Progenitor cell of endocrine pancreas (in vitro differentiated cells): Measurements from ENCODE around the gene GOLGA6L10. TPM values are rescaled to one million over a fixed set of nuclear protein-coding genes. Genes with fewer than 3 reads are reported as not detected.
"Not testable (repeated sequence)": the region's sequence is repeated elsewhere in the genome, so short reads cannot be mapped to it uniquely, and the experiment has no call there.

ENCODE experiments used
- DNase-seq: peaks from one replicate; pipeline ENCODE4 v3.0.0; 2021; ENCODE audit warnings: low spot score; ENCODE audit not compliant: unreplicated experiment
- H3K27ac Mint-ChIP-seq: 2 replicates; pipeline ENCODE4 v1.8.0; 2021; ENCODE audit warnings: mild to moderate bottlenecking, moderate library complexity, mixed read lengths
- H3K27me3 Mint-ChIP-seq: 2 replicates; pipeline ENCODE4 v1.8.0; 2021; ENCODE audit warnings: mixed read lengths
- H3K36me3 Mint-ChIP-seq: 2 replicates; pipeline ENCODE4 v1.8.0; 2022; ENCODE audit warnings: mixed read lengths; ENCODE audit not compliant: insufficient read depth
- H3K4me1 Mint-ChIP-seq: 2 replicates; pipeline ENCODE4 v1.8.0; 2021; ENCODE audit warnings: low read depth, mixed read lengths
- H3K4me3 Mint-ChIP-seq: 2 replicates; pipeline ENCODE4 v1.8.0; 2021; ENCODE audit warnings: low read depth, mild to moderate bottlenecking, moderate library complexity, mixed read lengths
- H3K9me3 Mint-ChIP-seq: 2 replicates; pipeline ENCODE4 v1.8.0; 2021; ENCODE audit warnings: low read depth, mixed read lengths
- total RNA-seq: library from RNA; stranded (reverse); gene quantifications from 2 replicates; pipeline ENCODE4 v1.2.1, GENCODE V29; 2021
- TF ChIP-seq, protein P1 (sequence below): fragments of 200-600 bp; sonication (generic); IDR thresholded peaks from one replicate; pipeline ENCODE4 v1.5.0; 2021; ENCODE audit warnings: antibody characterized with exemption, mild to moderate bottlenecking; ENCODE audit not compliant: unreplicated experiment

GOLGA6L10 gene
- total RNA-seq, 1 donor from 2014 or later, result 8.7 TPM

DNA sequence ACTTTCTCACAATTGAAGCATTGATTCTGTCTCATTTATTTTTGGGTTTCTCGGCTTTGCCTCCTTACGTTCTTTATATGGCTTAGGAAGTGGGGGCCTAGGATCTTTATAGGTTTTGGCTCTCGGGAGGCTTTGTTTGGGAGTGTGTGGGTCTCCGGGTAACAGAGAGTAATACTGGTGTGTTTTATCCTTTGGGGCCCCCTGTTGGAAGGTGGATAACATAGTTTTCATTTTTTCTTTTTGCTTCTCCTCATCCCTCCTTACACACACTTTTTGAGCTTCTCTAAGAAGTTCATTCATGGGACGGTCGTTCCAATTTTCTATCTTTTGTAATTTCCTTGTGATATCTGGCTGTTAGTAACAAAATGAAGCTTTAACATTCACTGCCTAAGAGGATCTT is 30.3 kb upstream of the GOLGA6L10 start:
- peak overlapping the region; percentile 35 for H3K27ac Mint-ChIP-seq
- not testable (repeated sequence) for H3K9me3 Mint-ChIP-seq, H3K4me1 Mint-ChIP-seq, H3K27me3 Mint-ChIP-seq, DNase-seq, H3K4me3 Mint-ChIP-seq, H3K36me3 Mint-ChIP-seq
- TF ChIP-seq, protein P1, sequence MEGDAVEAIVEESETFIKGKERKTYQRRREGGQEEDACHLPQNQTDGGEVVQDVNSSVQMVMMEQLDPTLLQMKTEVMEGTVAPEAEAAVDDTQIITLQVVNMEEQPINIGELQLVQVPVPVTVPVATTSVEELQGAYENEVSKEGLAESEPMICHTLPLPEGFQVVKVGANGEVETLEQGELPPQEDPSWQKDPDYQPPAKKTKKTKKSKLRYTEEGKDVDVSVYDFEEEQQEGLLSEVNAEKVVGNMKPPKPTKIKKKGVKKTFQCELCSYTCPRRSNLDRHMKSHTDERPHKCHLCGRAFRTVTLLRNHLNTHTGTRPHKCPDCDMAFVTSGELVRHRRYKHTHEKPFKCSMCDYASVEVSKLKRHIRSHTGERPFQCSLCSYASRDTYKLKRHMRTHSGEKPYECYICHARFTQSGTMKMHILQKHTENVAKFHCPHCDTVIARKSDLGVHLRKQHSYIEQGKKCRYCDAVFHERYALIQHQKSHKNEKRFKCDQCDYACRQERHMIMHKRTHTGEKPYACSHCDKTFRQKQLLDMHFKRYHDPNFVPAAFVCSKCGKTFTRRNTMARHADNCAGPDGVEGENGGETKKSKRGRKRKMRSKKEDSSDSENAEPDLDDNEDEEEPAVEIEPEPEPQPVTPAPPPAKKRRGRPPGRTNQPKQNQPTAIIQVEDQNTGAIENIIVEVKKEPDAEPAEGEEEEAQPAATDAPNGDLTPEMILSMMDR, result peak; percentile 28

DNA sequence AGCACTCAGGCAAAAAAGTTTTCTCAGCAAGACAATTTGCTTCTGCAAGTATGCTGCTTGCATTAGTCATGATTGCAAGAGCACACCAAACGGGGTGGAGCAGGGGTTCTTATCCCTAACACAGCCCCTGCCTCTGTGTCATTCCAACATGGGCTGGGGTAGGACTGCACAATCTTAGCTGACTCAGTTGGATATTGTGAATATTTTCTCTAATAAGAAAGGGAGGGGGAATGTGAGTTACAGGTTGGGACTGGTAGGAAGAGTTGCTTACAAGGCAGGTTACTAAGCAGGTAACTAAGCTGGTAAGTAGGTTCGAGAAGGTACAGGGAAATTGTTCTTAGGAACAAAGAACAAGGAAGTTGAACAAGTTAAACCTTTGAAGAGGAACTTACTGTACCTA is 24.4 kb upstream of the GOLGA6L10 start:
- H3K27ac Mint-ChIP-seq, H3K9me3 Mint-ChIP-seq, H3K27me3 Mint-ChIP-seq, H3K36me3 Mint-ChIP-seq, DNase-seq, H3K4me3 Mint-ChIP-seq: not testable (repeated sequence)
- H3K4me1 Mint-ChIP-seq, result peaks cover 19% of the 10 kb centered on the region

DNA sequence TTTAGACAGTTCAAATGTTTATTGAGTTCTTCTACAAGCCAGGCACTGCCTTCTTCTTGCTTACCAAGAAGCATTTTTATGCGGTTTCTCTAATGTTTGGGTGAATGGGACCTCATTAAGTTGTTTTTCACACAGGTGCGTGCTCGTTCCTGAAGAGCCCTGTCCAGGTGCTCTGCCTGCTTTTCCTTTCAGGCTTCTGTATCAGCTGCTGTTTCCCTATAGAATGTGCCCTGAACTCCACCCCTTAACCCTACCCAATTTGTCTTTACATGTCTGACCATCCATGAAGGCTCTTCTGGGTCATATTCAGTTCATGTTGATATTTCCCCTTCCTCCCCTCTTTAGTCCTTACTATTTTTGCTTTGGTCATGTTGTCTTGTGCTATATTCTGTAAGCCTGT is 22.4 kb upstream of the GOLGA6L10 start:
- Mint-ChIP-seq H3K36me3 (peaks cover 3% of the 10 kb centered on the region), H3K9me3 (peaks cover 3% of the 10 kb centered on the region), H3K4me1 (peaks cover 19% of the 10 kb centered on the region), H3K4me3 (peak overlapping the region; percentile 11), H3K27me3 (no peaks in the 10 kb centered on the region), H3K27ac (peak overlapping the region; percentile 68)
- DNase-seq, result no peak
- TF ChIP-seq, protein P1, result no peak

DNA sequence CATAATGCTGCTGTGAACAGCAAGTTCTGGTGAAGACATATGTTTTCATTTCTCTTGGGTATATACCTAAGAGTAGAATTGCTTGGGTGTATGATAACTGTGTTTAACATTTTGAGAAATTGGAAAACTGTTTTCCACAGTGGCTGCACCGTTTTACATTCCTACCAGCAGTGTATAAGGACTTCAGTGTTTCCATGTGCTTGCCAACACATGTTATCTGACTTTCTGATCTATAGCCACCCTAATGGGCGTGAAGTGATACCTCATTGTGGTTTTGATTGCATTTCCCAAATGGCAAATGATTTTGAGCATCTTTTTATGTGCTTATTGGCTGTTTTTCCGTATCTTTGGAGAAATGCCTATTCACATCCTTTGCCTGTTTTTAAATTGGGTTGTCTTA is 18.5 kb upstream of the GOLGA6L10 start:
- not testable (repeated sequence) for H3K27ac Mint-ChIP-seq, H3K36me3 Mint-ChIP-seq, H3K4me3 Mint-ChIP-seq, H3K27me3 Mint-ChIP-seq, DNase-seq, H3K9me3 Mint-ChIP-seq
- peaks cover 14% of the 10 kb centered on the region for H3K4me1 Mint-ChIP-seq

DNA sequence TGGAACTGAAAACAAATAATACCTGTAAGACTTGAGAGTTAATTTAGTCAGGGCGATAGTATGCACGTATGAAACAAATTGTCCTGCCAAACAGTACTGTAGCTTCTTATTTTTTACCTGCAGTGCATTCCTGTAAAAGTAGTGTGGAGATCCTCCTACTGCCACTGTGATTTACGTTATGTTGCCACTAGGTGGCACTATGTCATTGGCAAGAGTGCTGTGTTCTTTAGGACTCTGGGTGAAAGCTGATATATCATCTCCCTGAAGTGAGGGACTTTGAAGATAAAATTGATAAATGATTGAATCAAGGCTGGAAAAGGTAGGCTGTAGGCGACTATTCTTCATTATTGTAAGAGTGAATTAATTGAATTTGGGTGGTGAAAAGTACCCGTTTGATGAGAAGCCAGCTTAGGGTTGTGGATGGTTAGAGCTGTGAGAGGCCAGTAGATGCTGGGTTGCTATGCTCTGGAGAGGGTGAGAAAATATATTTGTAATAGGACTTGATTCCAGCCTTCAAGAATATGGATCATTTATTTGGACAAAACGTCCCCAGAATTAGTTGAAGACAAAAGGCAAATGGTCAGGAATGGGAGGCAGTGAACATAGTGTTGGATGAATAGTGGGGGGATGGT is 16.5 kb upstream of the GOLGA6L10 start:
- H3K4me1 Mint-ChIP-seq, H3K27ac Mint-ChIP-seq, DNase-seq, H3K36me3 Mint-ChIP-seq, H3K27me3 Mint-ChIP-seq, H3K9me3 Mint-ChIP-seq, H3K4me3 Mint-ChIP-seq: not testable (repeated sequence)
- TF ChIP-seq, protein P1, result peak; percentile 46

DNA sequence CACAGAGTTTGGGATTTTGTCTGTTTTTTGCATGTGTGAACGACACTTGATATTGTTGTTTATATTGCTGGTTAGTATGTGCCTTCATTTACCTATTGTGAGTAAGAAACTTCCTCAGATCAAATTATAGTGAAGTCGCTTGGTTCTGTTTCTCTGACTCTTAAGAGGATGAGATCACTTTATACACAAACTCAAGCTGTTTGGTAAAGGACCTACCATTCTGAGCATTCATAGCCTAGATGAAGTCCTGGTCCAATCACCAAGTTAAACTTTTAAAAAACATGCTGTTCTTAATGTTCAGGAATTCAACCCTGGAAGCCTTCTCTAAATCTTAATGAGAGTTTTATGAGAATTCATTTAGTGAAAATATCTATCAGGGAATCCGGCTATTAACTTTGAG is 15.3 kb upstream of the GOLGA6L10 start:
- H3K36me3 Mint-ChIP-seq, H3K27me3 Mint-ChIP-seq, H3K27ac Mint-ChIP-seq, DNase-seq, H3K4me1 Mint-ChIP-seq, H3K9me3 Mint-ChIP-seq, H3K4me3 Mint-ChIP-seq: not testable (repeated sequence)

DNA sequence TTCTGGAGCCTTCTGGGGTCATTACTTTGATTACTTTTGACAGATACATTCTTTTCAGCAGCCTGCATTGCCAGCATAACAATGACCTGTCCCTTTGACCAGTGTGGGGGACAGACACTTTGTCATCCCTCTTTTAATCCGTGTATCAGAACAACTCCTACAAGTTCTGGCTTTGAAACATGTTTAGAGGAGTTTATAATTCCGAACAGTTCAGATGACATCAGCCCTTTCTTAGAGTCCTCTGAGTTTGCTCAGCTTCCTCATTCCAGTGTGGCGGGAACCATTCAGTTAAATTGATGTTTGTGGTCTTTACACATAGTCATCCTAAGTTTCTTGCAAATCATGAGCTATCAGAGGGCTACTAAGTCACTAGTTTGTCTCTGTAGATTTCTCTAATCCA is 13.5 kb upstream of the GOLGA6L10 start:
- not testable (repeated sequence) for H3K36me3 Mint-ChIP-seq, DNase-seq, H3K9me3 Mint-ChIP-seq, H3K27me3 Mint-ChIP-seq, H3K4me3 Mint-ChIP-seq, H3K27ac Mint-ChIP-seq, H3K4me1 Mint-ChIP-seq

DNA sequence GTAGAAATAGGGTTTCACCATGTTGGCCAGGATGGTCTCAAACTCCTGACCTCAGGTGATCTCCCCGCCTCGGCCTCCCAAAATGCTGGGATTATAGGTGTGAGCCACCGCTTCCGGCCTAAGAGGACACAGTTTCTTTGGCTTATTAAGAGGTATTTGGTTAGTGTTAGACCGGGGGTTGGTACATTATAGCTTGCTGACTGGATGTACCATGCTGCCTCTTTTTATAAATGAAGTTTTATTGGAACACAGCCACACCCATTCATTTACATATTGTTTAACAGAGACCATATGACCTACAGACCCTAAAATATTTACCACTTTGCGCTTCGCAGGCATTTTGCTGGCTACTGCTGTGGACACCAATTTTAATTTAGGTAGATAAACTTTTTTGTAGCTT is 11.3 kb upstream of the GOLGA6L10 start:
- H3K4me3 Mint-ChIP-seq, H3K4me1 Mint-ChIP-seq, H3K27ac Mint-ChIP-seq, H3K9me3 Mint-ChIP-seq, DNase-seq, H3K27me3 Mint-ChIP-seq, H3K36me3 Mint-ChIP-seq: not testable (repeated sequence)

DNA sequence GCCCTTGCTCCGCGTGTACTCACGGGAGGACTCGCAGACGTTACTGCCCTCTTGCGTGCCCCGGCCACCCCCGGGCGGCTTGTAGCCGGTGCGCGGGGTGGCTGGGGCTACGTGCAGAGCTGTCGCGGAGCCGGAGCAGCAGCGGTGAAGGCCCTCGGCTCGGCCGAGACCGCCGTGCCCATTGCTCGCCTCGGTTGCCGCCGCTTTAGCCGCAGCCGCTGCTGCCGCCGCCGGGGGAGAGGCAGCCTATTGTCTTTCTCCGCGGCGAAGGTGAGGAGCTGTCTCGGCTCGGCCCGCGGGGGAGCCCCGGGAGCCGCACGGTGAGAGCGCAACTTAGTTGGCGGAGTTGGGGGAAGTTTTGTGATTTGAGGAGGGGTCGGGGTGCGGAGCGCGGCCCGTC is 5.8 kb upstream of the GOLGA6L10 start:
- H3K27me3 Mint-ChIP-seq, H3K36me3 Mint-ChIP-seq, H3K9me3 Mint-ChIP-seq, H3K4me1 Mint-ChIP-seq, H3K4me3 Mint-ChIP-seq, DNase-seq, H3K27ac Mint-ChIP-seq: not testable (repeated sequence)

DNA sequence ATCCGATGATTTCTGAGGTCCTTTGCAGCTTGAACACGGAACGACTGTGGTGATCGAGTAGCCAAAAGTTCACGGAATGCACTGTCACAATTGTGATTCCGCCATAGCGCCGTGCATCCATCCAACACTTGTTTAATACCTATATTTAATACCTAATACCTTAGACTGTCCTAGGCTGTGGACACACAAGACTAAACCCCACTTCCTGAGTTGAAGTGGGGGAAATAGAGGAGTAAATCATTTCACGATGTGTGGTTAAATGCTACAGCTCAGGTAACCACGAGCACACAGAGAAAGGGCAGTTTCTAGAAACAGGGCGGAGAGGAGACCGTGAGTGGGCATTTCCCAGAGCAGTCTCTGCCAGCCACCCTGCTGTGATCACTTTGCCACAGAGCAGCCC is 5.3 kb upstream of the GOLGA6L10 start:
- not testable (repeated sequence) for H3K4me3 Mint-ChIP-seq, H3K27ac Mint-ChIP-seq, H3K4me1 Mint-ChIP-seq, H3K36me3 Mint-ChIP-seq, DNase-seq, H3K9me3 Mint-ChIP-seq, H3K27me3 Mint-ChIP-seq

DNA sequence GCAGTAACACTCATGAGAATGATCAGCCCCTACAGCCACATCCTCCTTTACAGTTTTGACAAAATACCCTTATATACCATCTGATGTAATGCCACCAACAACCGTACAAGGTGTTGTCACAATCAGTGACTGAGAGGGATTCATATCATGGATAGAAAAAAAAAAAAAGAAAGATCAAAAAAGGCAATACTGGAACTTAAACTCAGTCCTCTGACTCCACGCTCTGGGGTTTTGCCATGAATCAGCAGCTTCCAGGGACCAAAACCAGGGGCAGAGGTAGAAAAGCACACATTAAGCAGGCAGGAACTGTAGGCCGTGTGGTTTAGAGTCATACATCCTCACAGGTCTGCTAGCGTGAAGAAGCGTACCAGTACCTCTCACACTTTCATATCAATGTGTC is 1.6 kb downstream of the GOLGA6L10 start:
- H3K4me3 Mint-ChIP-seq, H3K36me3 Mint-ChIP-seq, H3K4me1 Mint-ChIP-seq, H3K27ac Mint-ChIP-seq, H3K9me3 Mint-ChIP-seq, H3K27me3 Mint-ChIP-seq, DNase-seq: not testable (repeated sequence)
